H7 (cell line): ENCODE data around the gene RPL13. TPM values are rescaled to one million over a fixed set of nuclear protein-coding genes. Genes with fewer than 3 reads are reported as not detected.

ENCODE experiments used
- total RNA-seq: library from RNA; depleted of rRNA; stranded (reverse); fragments of >200 nt; shearing (Covaris generic); gene quantifications from 2 replicates; pipeline ENCODE4 v1.2.3, GENCODE V29; 2014; rRNA removed

Gene RPL13
- total RNA-seq, 1 experiment from 2014 or later: 6,334 TPM

Other genes with a start within 250 kb of the RPL13 start
- 54.4 and 77.3 TPM in 2 replicates for gene ANKRD11, start 70.1 kb upstream of the RPL13 start, total RNA-seq
- gene SPG7, start 52.3 kb upstream of the RPL13 start, total RNA-seq: 120 and 161 TPM in 2 replicates
- 5.9 and 11.8 TPM in 2 replicates for gene CPNE7, start 15.1 kb downstream of the RPL13 start, total RNA-seq
- 2.6 and 2.7 TPM in 2 replicates for gene DPEP1, start 53.0 kb downstream of the RPL13 start, total RNA-seq
- gene CHMP1A, start 97.0 kb downstream of the RPL13 start, total RNA-seq: 85.2 and 89.7 TPM in 2 replicates
- 5.5 and 7.0 TPM in 2 replicates for gene SPATA33, start 97.2 kb downstream of the RPL13 start, total RNA-seq
- 36.5 and 45.0 TPM in 2 replicates for gene CDK10, start 126.0 kb downstream of the RPL13 start, total RNA-seq
- 13.5 and 16.0 TPM in 2 replicates for gene SPATA2L, start 141.0 kb downstream of the RPL13 start, total RNA-seq
- gene VPS9D1, start 160.2 kb downstream of the RPL13 start, total RNA-seq: 1.9 and 4.5 TPM in 2 replicates
- gene ZNF276, start 160.9 kb downstream of the RPL13 start, total RNA-seq: 8.0 and 11.4 TPM in 2 replicates